GM18907 (cell line): ENCODE measurements around the gene ZFYVE26.
"Not testable (repeated sequence)": the region's sequence is repeated elsewhere in the genome, so short reads cannot be mapped to it uniquely, and the experiment has no call there.

Source experiments
- ATAC-seq: cut with Tn5 transposase; IDR thresholded peaks from one replicate; pipeline ENCODE4 v1.9.1; 2021; ENCODE audit warnings: mild to moderate bottlenecking, moderate library complexity; ENCODE audit not compliant: unreplicated experiment

ZFYVE26 gene

GRCh38 chr14:67816326-67817002 lies at the start of gene ZFYVE26:
TSS of gene ZFYVE26 (minus strand) at chr14:67816590. CDS start at chr14:67815963, 627 bp downstream.
- ATAC-seq: peak; percentile 88

- ATAC-seq: no peak
These were observed 46.8 kb upstream of the ZFYVE26 start for GRCh38 chr14:67863223-67863622.

- ATAC-seq: no peak
These were observed 42.9 kb upstream of the ZFYVE26 start for GRCh38 chr14:67859169-67859749.

GRCh38 chr14:67857778-67858350 lies 41.5 kb upstream of the ZFYVE26 start:
- ATAC-seq: no peak

GRCh38 chr14:67856827-67857226 lies 40.4 kb upstream of the ZFYVE26 start:
- no peak for ATAC-seq

- no peak for ATAC-seq
These were observed 37.3 kb upstream of the ZFYVE26 start for GRCh38 chr14:67853715-67854114.

GRCh38 chr14:67852926-67853604 lies 36.7 kb upstream of the ZFYVE26 start:
- no peak for ATAC-seq

- no peak for ATAC-seq
These were observed 35.5 kb upstream of the ZFYVE26 start for GRCh38 chr14:67851785-67852410.

- no peak for ATAC-seq
These were observed 33.9 kb upstream of the ZFYVE26 start for GRCh38 chr14:67850066-67850830.

- ATAC-seq: no peak
These were observed 29.7 kb upstream of the ZFYVE26 start for GRCh38 chr14:67846029-67846610.

- ATAC-seq: no peak
These were observed 20.7 kb upstream of the ZFYVE26 start for GRCh38 chr14:67837011-67837624.

- no peak for ATAC-seq
These were observed 19.2 kb upstream of the ZFYVE26 start for GRCh38 chr14:67835596-67835995.

- ATAC-seq: no peak
These were observed 17.0 kb upstream of the ZFYVE26 start for GRCh38 chr14:67833403-67833802.

GRCh38 chr14:67831113-67831512 lies 14.7 kb upstream of the ZFYVE26 start:
- no peak for ATAC-seq

GRCh38 chr14:67821121-67821520 lies 4.7 kb upstream of the ZFYVE26 start:
- ATAC-seq: no peak

- ATAC-seq: no peak
These were observed 4.1 kb upstream of the ZFYVE26 start for GRCh38 chr14:67820428-67820971.

GRCh38 chr14:67819563-67820421 lies 3.4 kb upstream of the ZFYVE26 start, which contains the start of gene RAD51B:
TSS of gene RAD51B (plus strand) at chr14:67819779.
- peak; percentile 58 for ATAC-seq

- not testable (repeated sequence) for ATAC-seq
These were observed 2.1 kb upstream of the ZFYVE26 start for GRCh38 chr14:67818476-67818875.
